ENCODE data around the gene VCL.
"Not testable (repeated sequence)": the region's sequence is repeated elsewhere in the genome, so short reads cannot be mapped to it uniquely, and the experiment has no call there.

Gene VCL

DNA sequence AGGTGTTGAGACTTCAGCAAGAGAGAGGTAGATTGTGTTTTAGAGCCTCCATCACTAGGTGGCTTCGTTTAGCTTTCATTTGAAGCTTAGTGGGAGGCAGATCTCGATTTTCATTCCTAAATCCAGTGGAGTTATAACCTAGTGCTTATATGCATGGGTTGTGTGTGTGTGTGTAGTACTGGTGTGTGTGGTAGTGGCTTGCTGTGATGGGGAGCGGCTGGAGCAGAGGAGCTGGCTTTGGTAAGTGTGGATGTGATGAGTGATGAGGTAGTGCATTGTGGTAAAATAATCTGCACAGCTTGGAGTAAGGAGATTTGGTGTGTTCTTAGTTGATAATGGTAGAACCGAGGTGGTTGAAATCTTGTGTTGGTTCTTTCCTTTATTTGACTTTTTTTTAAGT, 109.5 kb downstream of the VCL start:
- no peak for DNase-seq (ENCODE audit: low spot score)

DNA sequence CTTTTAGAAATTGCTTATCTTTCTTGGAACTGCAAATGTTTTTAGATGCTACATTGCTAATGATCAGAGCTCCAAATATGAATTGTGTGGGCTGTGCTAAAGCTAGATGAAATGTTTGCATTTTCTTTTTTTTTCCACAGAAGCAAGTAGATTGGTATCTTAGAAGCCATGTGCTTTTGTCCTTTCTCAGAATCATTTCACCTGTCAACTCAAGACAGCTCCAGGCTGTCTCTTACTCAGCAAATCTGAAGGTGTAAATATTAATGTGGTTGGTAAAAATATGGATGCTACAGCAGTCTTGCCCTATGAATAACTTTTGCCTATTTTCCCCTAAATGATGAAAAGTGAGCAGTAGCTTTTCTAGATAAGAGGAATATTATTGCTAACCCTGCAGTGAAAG, 111.5 kb downstream of the VCL start:
- DNase-seq (ENCODE audit: low spot score): no peak

DNA sequence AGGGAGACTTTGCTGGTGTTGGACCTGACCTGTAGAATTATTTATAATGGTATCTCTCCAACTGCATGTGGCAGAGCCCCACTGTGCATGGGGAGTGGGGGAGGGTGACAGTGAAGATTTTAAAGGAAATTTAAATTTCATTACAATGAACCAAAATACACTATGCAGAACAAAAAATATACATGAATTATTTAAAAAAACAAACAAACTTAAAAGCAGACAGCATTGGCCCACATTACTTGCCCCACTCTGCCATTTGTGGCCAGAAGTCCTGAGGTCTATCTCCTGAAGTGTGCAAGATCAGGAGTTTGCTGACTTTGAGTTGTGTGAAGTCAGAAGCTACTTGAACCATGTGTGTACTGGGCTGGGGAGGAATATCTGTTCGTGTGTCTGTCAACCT, 112.2 kb downstream of the VCL start:
- no peak for DNase-seq (ENCODE audit: low spot score)

DNA sequence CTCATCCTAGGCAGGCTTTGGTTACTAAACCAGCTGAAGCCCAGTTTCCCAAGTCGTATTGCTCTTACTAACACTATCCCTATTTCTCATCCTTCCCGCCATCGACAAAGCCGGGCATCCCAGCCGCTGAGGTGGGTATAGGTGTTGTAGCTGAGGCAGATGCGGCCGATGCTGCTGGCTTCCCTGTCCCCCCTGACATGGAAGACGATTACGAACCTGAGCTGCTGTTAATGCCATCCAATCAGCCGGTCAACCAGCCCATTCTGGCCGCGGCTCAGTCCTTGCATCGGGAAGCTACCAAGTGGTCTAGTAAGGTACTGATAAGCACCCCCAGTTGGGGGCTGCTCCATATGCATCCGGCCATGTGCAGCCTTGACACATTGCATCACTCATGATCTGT, 113.9 kb downstream of the VCL start:
- DNase-seq (ENCODE audit: low spot score): no peak

DNA sequence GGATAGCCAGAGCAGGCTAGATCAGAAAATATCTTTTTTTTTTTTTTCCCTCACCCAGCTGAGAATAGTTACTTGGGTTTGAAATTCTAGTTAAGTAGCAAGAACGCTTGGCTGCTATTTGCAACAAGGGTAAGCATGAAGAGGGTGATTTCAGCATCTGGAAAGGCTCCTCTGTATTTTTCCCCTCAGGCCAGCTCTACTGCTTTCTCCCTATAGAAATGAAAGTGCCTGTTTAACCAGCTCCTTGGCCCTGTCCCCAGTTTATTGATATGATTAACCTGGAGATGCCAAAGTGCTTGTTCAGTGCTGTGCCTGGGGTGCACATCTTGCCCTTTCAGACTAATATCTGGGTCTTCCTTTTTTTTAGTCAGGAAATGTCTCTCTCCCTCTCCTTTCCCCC, 115.6 kb downstream of the VCL start:
- DNase-seq (ENCODE audit: low spot score): no peak

DNA sequence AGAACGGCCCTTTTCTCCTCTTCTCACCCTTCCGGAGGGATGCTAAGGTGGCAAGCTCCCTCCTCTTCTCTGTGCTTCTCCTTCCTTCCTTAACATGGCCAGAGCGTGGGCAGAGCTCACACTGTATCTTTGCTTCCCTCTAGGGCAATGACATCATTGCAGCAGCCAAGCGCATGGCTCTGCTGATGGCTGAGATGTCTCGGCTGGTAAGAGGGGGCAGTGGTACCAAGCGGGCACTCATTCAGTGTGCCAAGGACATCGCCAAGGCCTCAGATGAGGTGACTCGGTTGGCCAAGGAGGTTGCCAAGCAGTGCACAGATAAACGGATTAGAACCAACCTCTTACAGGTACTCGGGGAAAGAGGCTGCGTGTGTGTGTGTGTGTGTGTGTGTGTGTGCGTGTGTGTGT, 116.1 kb downstream of the VCL start:
- DNase-seq (ENCODE audit: low spot score): no peak

DNA sequence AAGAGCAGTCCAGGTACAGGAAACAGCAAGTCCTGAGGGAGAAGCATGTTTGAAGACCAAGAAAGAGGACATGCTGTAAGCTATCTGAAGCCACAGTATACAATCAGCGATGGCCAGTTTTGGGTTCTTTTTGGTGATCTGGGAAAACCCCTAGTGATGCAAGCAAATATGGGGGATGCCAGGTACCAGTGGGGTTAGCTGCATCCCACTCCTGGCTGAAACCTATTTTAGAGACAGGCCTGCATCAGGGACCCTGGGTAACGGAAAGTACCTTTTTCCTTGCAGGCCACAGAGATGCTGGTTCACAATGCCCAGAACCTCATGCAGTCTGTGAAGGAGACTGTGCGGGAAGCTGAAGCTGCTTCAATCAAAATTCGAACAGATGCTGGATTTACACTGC, 119.8 kb downstream of the VCL start:
- DNase-seq (ENCODE audit: low spot score): no peak

DNA sequence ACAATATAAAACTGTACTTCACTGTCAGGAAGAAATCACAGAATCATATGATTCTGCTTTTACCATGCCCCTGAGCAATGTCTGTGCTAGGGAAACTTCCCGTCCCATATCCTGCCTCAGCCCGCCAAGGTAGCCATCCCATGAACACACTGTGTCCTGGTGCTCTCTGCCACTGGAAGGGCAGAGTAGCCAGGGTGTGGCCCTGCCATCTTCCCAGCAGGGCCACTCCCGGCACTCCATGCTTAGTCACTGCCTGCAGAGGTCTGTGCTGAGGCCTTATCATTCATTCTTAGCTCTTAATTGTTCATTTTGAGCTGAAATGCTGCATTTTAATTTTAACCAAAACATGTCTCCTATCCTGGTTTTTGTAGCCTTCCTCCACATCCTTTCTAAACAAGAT, 120.9 kb downstream of the VCL start:
- no peak for DNase-seq (ENCODE audit: low spot score)

GRCh38 chr10:74120911-74121310, 123.0 kb downstream of the VCL start:
- DNase-seq (ENCODE audit: low spot score): no peak

- no peak for DNase-seq (ENCODE audit: low spot score)
These were observed 123.5 kb downstream of the VCL start for GRCh38 chr10:74121368-74121767.

GRCh38 chr10:74122060-74122459, 124.1 kb downstream of the VCL start:
- DNase-seq (ENCODE audit: low spot score): no peak

DNA sequence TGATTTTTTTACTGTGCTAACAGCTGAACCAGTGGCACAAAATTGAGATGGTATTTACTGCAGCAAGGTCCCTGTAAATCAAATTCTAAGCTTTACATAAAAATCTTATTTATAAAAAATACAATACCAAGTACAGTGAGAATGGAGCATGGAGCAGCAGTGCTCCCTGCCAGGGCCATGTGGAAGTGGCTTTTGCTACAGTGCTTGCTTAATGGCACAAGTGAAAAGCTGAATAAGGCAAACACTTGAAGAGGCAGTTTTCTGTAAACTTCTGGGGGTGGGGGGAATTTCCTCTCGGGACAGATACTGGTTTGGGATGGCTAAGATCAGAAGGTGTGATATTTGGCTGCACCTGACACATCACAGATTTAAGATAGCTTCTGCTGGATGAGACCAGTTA, 125.2 kb downstream of the VCL start:
- no peak for DNase-seq (ENCODE audit: low spot score)

- DNase-seq (ENCODE audit: low spot score): no peak
These were observed 136.3 kb downstream of the VCL start for GRCh38 chr10:74133923-74134820.

DNA sequence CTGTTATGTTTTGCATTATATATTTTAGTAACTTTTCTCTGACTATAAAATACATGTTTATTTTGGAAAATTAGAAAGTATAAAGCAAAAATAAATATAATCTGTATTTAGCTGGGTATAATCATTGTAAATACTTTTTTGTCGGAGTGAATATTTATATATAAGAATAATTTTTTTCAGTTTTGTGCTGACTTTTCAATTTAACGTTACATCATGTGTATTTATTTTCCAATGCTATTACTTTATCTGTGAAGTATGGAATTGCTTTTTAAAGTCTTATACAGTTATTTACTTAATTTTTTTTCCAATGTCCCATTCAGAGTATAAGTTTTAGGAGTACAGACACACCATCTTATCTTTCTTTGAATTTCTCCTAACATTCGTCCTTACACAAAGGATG, 137.5 kb downstream of the VCL start:
- DNase-seq (ENCODE audit: low spot score): no peak

- no peak for DNase-seq (ENCODE audit: low spot score)
These were observed 140.1 kb downstream of the VCL start for GRCh38 chr10:74137992-74138391.

- DNase-seq (ENCODE audit: low spot score): not testable (repeated sequence)
These were observed 140.7 kb downstream of the VCL start for GRCh38 chr10:74138596-74138995.

DNA sequence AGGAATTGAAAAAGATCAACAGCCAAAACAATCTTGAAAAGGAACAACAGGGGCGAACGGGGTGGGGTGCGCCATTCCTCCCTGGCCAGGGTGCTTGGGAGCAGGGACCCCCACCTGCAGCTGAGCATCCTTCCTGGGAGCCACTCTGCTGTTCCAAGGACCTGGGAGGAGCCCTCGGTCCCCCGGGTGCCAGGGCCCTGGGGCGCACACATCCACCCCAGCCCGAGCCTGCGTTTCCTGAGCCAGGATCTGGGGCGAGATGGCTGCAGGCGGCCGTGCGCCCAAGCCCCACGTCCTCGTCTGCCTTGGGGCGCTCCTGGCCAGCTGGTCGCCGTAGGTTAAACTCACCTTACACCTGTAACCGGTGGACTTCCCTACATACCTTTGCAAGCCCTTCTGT, 142.1 kb downstream of the VCL start:
- DNase-seq (ENCODE audit: low spot score): no peak

DNA sequence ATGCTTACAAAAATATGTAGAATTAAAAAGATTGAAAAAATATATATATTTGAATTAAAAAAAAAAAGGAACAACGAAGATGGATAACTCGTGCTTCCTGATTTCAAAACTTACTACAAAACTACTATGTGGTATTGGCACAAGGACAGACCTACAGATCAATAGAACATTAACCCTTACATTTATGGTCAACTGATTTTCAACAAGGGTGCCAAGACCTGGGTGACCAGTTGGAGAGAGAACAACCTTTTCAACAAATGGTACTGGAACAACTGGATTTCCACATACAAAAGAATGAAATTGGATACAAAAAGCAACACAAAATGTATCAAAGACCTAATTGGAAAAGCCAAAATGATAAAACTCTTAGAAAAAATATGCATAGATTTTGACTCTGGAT, 142.6 kb downstream of the VCL start:
- DNase-seq (ENCODE audit: low spot score): no peak

DNA sequence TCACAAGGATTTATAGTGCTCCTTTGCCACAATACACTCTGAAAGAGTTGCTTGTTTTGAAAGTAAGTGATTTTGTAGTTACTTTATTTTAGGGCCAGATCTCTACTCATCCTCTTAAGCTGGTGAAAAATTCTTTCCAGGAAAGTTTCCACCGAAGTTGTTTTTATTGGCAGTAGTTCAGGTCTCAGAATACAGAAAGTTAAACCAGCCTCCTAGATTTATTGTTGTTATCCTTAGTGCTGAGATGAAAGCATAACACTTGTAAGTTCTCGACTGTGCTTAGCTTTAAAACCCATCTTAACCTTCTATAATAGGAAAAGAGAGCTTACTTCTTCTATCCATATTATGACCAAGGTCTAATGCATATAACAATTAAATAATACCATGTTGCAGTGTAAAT, 147.2 kb downstream of the VCL start:
- DNase-seq (ENCODE audit: low spot score): peak; percentile 72

DNA sequence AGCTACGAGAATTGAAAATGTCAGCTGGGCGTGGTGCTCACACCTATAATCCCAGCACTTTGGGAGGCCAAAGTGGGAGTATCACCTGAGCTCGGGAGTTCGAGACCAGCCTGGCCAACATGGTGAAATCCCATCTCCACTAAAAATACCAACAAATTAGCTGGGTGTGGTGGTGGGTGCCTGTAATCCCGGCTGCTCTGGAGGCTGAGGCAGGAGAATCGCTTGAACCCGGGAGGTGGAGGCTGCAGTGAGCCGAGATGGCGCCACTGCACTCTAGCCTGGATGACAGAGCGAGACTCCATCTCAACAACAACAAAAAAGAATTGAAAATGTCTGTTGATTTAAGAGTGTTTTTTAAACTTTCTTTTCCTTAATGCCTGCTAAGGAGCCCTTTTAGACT, 149.1 kb downstream of the VCL start:
- not testable (repeated sequence) for DNase-seq (ENCODE audit: low spot score)

- DNase-seq (ENCODE audit: low spot score): peak; percentile 86
These were observed 152.5 kb downstream of the VCL start, which contains the start of gene AP3M1 for GRCh38 chr10:74150204-74150989. AP3M1 (minus strand) TSS chr10:74150828; CDS start chr10:74138379, 12,449 bp downstream.

GRCh38 chr10:74150990-74151878, 153.3 kb downstream of the VCL start, which contains the start of gene ADK:
ADK (plus strand) TSS chr10:74151221; CDS start chr10:74151279, 58 bp downstream.
- peak; percentile 98 for DNase-seq (ENCODE audit: low spot score)
